HG03342 (cell line): ENCODE data around the gene TRAF3IP3.

ENCODE experiments used
- ATAC-seq: cut with Tn5 transposase; IDR thresholded peaks from one replicate; pipeline ENCODE4 v1.9.1; 2021; ENCODE audit warnings: mild to moderate bottlenecking, moderate library complexity; ENCODE audit not compliant: unreplicated experiment

Gene TRAF3IP3

GRCh38 chr1:209823143-209824041 lies 67.5 kb downstream of the TRAF3IP3 start:
- ATAC-seq = no peak

GRCh38 chr1:209825591-209826434 lies 70.0 kb downstream of the TRAF3IP3 start:
- no peak for ATAC-seq

GRCh38 chr1:209827384-209828262 lies 71.8 kb downstream of the TRAF3IP3 start, which contains the start of gene UTP25:
UTP25 (plus strand) TSS chr1:209827972; CDS start chr1:209828064, 92 bp downstream.
- ATAC-seq = peak; percentile 93

GRCh38 chr1:209829716-209830115 lies 73.9 kb downstream of the TRAF3IP3 start:
- no peak for ATAC-seq

DNA sequence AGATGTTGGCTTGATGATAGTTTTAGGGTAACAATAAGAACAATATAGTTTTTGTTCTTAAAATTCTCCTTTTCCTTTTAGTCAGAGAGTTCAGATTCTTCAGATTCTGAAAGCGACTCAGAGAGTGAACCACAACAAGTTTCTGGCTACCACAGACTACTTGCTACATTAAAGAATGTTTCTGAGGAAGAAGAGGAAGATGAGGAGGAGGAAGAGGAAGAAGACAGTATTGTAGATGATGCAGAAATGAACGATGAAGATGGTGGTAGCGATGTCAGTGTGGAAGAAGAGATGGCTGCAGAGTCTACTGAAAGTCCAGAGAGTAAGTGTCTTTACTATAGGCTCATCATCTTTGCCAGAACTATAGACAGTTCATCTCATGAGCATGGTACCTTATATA lies 74.9 kb downstream of the TRAF3IP3 start:
- no peak for ATAC-seq

DNA sequence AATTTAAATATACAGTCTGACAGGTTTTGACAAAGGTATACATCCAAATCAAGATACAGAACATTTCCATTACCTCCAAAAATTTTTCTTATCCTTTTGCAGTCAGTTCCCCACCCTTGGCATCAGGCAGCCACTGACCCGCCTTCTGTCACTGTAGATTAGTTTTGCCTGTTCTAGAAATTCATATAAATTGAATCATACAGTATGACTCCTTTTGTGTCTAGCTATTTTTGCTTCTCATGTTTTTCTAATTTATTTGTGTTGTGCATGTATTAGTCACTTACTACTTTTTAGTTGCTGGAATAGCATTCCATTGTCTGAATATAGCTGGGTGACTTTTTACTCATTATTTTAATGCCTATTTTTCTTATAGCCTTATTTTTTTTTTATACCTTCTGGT lies 75.8 kb downstream of the TRAF3IP3 start:
- ATAC-seq = no peak
